H9 (cell line): ENCODE data around the gene NUDT16L1. TPM values are rescaled to one million over a fixed set of nuclear protein-coding genes. Genes with fewer than 3 reads are reported as not detected.

ENCODE experiments used
- DNase-seq: peaks from one replicate; pipeline ENCODE4 v3.0.0-alpha.2; 2017
- H2AFZ ChIP-seq: one replicate; pipeline ENCODE4 v1.6.1; 2013; ENCODE audit warnings: mild to moderate bottlenecking, low read length, control low read depth, moderate library complexity
- H2AK5ac ChIP-seq: 2 replicates; pipeline ENCODE4 v1.6.1; 2013; ENCODE audit warnings: low read length, control low read depth, mixed read lengths; ENCODE audit not compliant: insufficient read length
- H2BK120ac ChIP-seq: one replicate; pipeline ENCODE4 v1.6.1; 2013; ENCODE audit warnings: low read depth, mild to moderate bottlenecking, low read length, control low read depth, inconsistent platforms; ENCODE audit not compliant: poor library complexity, severe bottlenecking
- H2BK12ac ChIP-seq: 2 replicates; pipeline ENCODE4 v1.6.1; 2013; ENCODE audit warnings: low read length, control low read depth, mixed read lengths, low read depth; ENCODE audit not compliant: insufficient read length
- H2BK15ac ChIP-seq: 2 replicates; pipeline ENCODE4 v1.6.1; 2013; ENCODE audit warnings: low read depth, low read length, control low read depth
- H2BK20ac ChIP-seq: one replicate; pipeline ENCODE4 v1.6.1; 2013; ENCODE audit warnings: low read depth, mild to moderate bottlenecking, low read length, control low read depth, inconsistent platforms; ENCODE audit not compliant: poor library complexity, severe bottlenecking
- H2BK5ac ChIP-seq: 2 replicates; pipeline ENCODE4 v1.6.1; 2013; ENCODE audit warnings: low read length, control low read depth, mixed read lengths; ENCODE audit not compliant: insufficient read length
- H3K14ac ChIP-seq: 2 replicates; pipeline ENCODE4 v1.6.1; 2013; ENCODE audit warnings: low read length, control low read depth; ENCODE audit not compliant: insufficient read depth
- H3K18ac ChIP-seq: 2 replicates; pipeline ENCODE4 v1.6.1; 2013; ENCODE audit warnings: low read depth, mild to moderate bottlenecking, mixed read lengths, low read length, control low read depth; ENCODE audit not compliant: insufficient read length
- H3K23ac ChIP-seq: 2 replicates; pipeline ENCODE4 v1.6.1; 2013; ENCODE audit warnings: low read length, control low read depth, mixed read lengths, low read depth; ENCODE audit not compliant: insufficient read length
- H3K23me2 ChIP-seq: 2 replicates; pipeline ENCODE4 v1.6.1; 2013; ENCODE audit warnings: low read depth, mild to moderate bottlenecking, mixed read lengths, low read length, control low read depth; ENCODE audit not compliant: insufficient read length, poor library complexity, severe bottlenecking
- H3K27ac ChIP-seq: 2 replicates; pipeline ENCODE4 v1.5.1; 2013; ENCODE audit warnings: low read length, control low read depth, mixed read lengths, low read depth; ENCODE audit not compliant: insufficient read length
- H3K27me3 ChIP-seq: 2 replicates; pipeline ENCODE4 v1.6.1; 2013; ENCODE audit warnings: low read length, control low read depth, inconsistent platforms; ENCODE audit not compliant: insufficient read depth
- H3K4ac ChIP-seq: 2 replicates; pipeline ENCODE4 v1.6.1; 2013; ENCODE audit warnings: low read depth, mild to moderate bottlenecking, control low read depth, inconsistent platforms, low read length, moderate library complexity
- H3K4me1 ChIP-seq: 2 replicates; pipeline ENCODE4 v1.6.1; 2013; ENCODE audit warnings: low read length, control low read depth, inconsistent platforms; ENCODE audit not compliant: insufficient read depth
- H3K4me2 ChIP-seq: 2 replicates; pipeline ENCODE4 v1.6.1; 2013; ENCODE audit warnings: low read length, control low read depth, mixed read lengths; ENCODE audit not compliant: insufficient read length, insufficient read depth
- H3K56ac ChIP-seq: 2 replicates; pipeline ENCODE4 v1.6.1; 2013; ENCODE audit warnings: low read depth, mild to moderate bottlenecking, mixed read lengths, low read length, control low read depth; ENCODE audit not compliant: insufficient read length
- H3K79me1 ChIP-seq: 2 replicates; pipeline ENCODE4 v1.6.1; 2013; ENCODE audit warnings: low read depth, mild to moderate bottlenecking, moderate library complexity, low read length, control low read depth, inconsistent platforms; ENCODE audit not compliant: insufficient read depth, poor library complexity, severe bottlenecking
- H3K79me2 ChIP-seq: 2 replicates; pipeline ENCODE4 v1.6.1; 2013; ENCODE audit warnings: low read length, control low read depth, inconsistent platforms; ENCODE audit not compliant: insufficient read depth
- H3K9ac ChIP-seq: 2 replicates; pipeline ENCODE4 v1.6.1; 2013; ENCODE audit warnings: low read length, control low read depth, mixed read lengths; ENCODE audit not compliant: insufficient read length; ENCODE audit errors: extremely low read depth
- H3K9me3 ChIP-seq: one replicate; pipeline ENCODE4 v1.6.1; 2013; ENCODE audit warnings: low read depth, low read length, inconsistent platforms; ENCODE audit not compliant: control insufficient read depth
- H3T11ph ChIP-seq: one replicate; pipeline ENCODE4 v1.6.1; 2013; ENCODE audit warnings: mild to moderate bottlenecking, low read length, control low read depth, inconsistent platforms
- H4K20me1 ChIP-seq: one replicate; pipeline ENCODE4 v1.6.1; 2013; ENCODE audit not compliant: control insufficient read depth, insufficient read length, insufficient read depth
- H4K5ac ChIP-seq: 2 replicates; pipeline ENCODE4 v1.6.1; 2013; ENCODE audit warnings: low read depth, mild to moderate bottlenecking, mixed read lengths, low read length, control low read depth; ENCODE audit not compliant: insufficient read length
- H4K8ac ChIP-seq: replicated peaks from 2 replicates; pipeline ENCODE4 v1.6.1; 2013; ENCODE audit warnings: low read length, control low read depth, mixed read lengths, low read depth; ENCODE audit not compliant: insufficient read length
- H4K91ac ChIP-seq: 2 replicates; pipeline ENCODE4 v1.6.1; 2013; ENCODE audit warnings: low read depth, mild to moderate bottlenecking, moderate library complexity, mixed read lengths, low read length, control low read depth; ENCODE audit not compliant: insufficient read length
- H3K27ac Mint-ChIP-seq, 3 experiments: 2 replicates in 2 of 3; 3 replicates in 1 of 3; pipeline ENCODE4 v1.8.0; 2020 to 2021; ENCODE audit warnings: mixed read lengths in 3 of 3, mild to moderate bottlenecking in 1 of 3, moderate library complexity in 1 of 3
- H3K27me3 Mint-ChIP-seq: 2 replicates; pipeline ENCODE4 v1.8.0; 2021; ENCODE audit warnings: low read depth, mild to moderate bottlenecking, moderate library complexity, mixed read lengths
- H3K36me3 Mint-ChIP-seq, 3 experiments: 2 replicates in 2 of 3; 3 replicates in 1 of 3; pipeline ENCODE4 v1.8.0; 2020 to 2021; ENCODE audit warnings: low read depth in 3 of 3, mixed read lengths in 3 of 3; ENCODE audit not compliant: insufficient read depth in 1 of 3
- H3K4me1 Mint-ChIP-seq, 2 experiments: 2 replicates each; pipeline ENCODE4 v1.8.0; 2020; ENCODE audit warnings: mixed read lengths in 2 of 2
- H3K4me3 Mint-ChIP-seq, 2 experiments: 2 replicates in 1 of 2; 3 replicates in 1 of 2; pipeline ENCODE4 v1.8.0; 2020 to 2021; ENCODE audit warnings: mild to moderate bottlenecking in 2 of 2, mixed read lengths in 2 of 2, moderate library complexity in 1 of 2
- H3K9me3 Mint-ChIP-seq, 2 experiments: 2 replicates in 1 of 2; 3 replicates in 1 of 2; pipeline ENCODE4 v1.8.0; 2020; ENCODE audit warnings: mild to moderate bottlenecking in 2 of 2, mixed read lengths in 2 of 2, moderate library complexity in 1 of 2
- WGBS: extraction: QIAGEN DNeasy Blood & Tissue Kit; methylation state at CpG from one replicate; pipeline ENCODE4 v1.1.7; 2013; ENCODE audit warnings: missing lambda C conversion rate, low lambda C conversion rate, mixed read lengths; ENCODE audit not compliant: insufficient read length; ENCODE audit errors: extremely low coverage; 5-methylcytosine and 5-hydroxymethylcytosine counted together
- total RNA-seq: library from RNA; stranded (reverse); gene quantifications from 2 replicates; pipeline ENCODE4 v1.2.1, GENCODE V29; 2021
- TF ChIP-seq, protein P1 (sequence below): fragments of 200-600 bp; sonication (generic); conservative IDR thresholded peaks from 3 replicates; pipeline ENCODE4 v1.8.0; 2021; ENCODE audit warnings: antibody characterized with exemption, mild to moderate bottlenecking

The NUDT16L1 gene
- total RNA-seq, 1 experiment from 2014 or later: 49.4 TPM

DNA sequence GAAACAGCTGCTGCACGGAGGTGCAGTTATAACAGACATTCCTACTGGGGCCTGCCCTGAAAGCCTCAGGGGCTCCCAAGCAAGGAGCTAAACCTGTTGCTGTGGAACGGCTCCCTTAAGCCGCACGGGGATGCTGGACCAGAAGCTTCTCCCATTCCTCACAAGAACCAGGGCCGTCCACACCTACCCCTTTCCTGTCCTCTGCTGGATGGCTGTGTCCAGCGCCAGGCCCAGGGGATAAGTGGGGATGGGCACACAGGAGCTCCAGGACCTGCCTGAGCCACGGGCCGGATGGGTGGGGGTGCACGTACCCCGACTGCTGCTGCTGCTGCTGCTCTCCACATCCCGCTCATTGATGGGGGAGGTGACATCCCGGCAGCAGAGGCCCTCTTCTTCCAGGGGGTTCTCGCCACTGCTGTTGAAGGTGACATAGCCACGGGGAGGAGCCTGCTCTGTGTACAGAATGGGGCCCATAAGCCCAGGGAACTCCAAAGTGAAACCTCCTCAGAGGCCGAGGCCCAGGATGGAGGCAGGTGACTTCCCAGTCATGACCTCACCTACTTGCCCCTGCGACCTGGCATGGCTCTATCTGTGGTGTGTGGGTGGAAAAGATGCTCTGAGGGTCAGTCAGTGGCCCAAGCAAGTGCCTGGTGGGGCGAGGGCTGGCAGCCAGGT lies 8.6 kb downstream of the NUDT16L1 start:
- Mint-ChIP-seq H3K9me3 (no peaks in the 10 kb centered on the region), H3K36me3 (peaks cover 15 to 59% (median 49%) of the 10 kb centered on the region in 3 experiments; a peak in 6 of 7 replicates), H3K4me3 (no peak overlapping the region), H3K27ac (no peak overlapping the region; a peak in 1 of 7 replicates), H3K4me1 (no peaks in the 10 kb centered on the region), H3K27me3 (no peaks in the 10 kb centered on the region)
- Histone ChIP-seq H3K23me2 (no peaks in the 10 kb centered on the region), H3K23ac (no peak overlapping the region), H4K8ac (no peak overlapping the region), H4K91ac (no peak overlapping the region), H3K4me2 (no peak overlapping the region), H3K18ac (no peak overlapping the region), H3K14ac (no peak overlapping the region), H3K4me1 (no peaks in the 10 kb centered on the region), H2AFZ (no peak overlapping the region), H2AK5ac (no peak overlapping the region), H2BK12ac (no peak overlapping the region), H3K79me2 (no peaks in the 10 kb centered on the region), H3K79me1 (no peaks in the 10 kb centered on the region), H3K27me3 (no peaks in the 10 kb centered on the region), H4K20me1 (no peaks in the 10 kb centered on the region), H2BK120ac (no peak overlapping the region), H3K4ac (no peak overlapping the region), H3K9ac (no peak overlapping the region), H3K27ac (no peak overlapping the region), H2BK5ac (no peak overlapping the region), H4K5ac (no peak overlapping the region), H3K56ac (no peak overlapping the region), H3K9me3 (no peaks in the 10 kb centered on the region), H2BK20ac (no peak overlapping the region), H3T11ph (no peak overlapping the region), H2BK15ac (no peak overlapping the region)
- no CpG with 5 or more reads among the region's 17 CpGs for WGBS
- TF ChIP-seq, protein P1, sequence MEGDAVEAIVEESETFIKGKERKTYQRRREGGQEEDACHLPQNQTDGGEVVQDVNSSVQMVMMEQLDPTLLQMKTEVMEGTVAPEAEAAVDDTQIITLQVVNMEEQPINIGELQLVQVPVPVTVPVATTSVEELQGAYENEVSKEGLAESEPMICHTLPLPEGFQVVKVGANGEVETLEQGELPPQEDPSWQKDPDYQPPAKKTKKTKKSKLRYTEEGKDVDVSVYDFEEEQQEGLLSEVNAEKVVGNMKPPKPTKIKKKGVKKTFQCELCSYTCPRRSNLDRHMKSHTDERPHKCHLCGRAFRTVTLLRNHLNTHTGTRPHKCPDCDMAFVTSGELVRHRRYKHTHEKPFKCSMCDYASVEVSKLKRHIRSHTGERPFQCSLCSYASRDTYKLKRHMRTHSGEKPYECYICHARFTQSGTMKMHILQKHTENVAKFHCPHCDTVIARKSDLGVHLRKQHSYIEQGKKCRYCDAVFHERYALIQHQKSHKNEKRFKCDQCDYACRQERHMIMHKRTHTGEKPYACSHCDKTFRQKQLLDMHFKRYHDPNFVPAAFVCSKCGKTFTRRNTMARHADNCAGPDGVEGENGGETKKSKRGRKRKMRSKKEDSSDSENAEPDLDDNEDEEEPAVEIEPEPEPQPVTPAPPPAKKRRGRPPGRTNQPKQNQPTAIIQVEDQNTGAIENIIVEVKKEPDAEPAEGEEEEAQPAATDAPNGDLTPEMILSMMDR: no peak
- DNase-seq: no peak
